GM19463 (cell line): ENCODE data around the gene GMPR2.

ENCODE experiments used
- ATAC-seq: cut with Tn5 transposase; IDR thresholded peaks from one replicate; pipeline ENCODE4 v1.9.1; 2021; ENCODE audit warnings: mild to moderate bottlenecking, moderate library complexity; ENCODE audit not compliant: unreplicated experiment

Gene GMPR2

GRCh38 chr14:24249230-24250021, 16.7 kb downstream of the GMPR2 start:
- no peak for ATAC-seq

DNA sequence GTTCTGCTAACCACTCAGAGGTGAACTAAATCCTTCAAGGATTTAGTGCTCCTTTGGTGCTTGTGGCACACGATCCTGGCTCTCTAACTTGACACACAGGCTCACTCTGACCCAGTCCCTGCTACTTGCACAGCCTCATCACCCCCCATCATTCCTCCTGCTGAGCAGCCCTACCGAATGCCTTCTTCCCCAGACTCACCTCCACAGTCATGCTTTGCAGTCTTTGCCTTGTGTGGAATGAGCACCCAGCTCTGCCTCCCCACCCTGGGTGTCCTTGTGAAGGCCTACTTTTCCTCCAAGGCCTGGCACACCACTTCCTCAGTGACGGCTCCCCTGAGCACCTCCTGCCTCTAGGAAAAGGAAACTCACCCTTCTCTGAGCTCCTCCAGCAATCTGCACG, 17.6 kb downstream of the GMPR2 start:
- ATAC-seq = no peak

DNA sequence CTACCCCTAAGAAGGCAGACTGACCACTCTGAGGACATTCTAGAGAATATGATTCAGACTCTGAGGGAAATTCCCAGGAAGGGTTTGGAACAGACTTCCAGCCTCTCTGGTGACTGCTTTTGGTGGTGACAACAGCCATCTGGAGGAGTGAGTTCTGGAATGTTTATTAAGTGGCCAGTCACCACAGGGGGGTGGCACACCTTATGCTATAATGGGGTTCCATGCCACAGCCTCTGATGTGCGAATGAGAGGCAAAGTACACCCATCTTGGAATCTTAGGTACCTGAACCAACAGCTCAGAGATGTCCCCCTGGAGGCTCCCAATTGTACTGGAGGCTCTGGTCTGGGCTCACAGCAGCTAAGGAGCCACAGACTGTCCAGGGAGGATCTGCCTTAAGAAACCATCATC, 19.2 kb downstream of the GMPR2 start:
- no peak for ATAC-seq

- ATAC-seq = no peak
Measured at GRCh38 chr14:24252289-24253124, 19.8 kb downstream of the GMPR2 start.

DNA sequence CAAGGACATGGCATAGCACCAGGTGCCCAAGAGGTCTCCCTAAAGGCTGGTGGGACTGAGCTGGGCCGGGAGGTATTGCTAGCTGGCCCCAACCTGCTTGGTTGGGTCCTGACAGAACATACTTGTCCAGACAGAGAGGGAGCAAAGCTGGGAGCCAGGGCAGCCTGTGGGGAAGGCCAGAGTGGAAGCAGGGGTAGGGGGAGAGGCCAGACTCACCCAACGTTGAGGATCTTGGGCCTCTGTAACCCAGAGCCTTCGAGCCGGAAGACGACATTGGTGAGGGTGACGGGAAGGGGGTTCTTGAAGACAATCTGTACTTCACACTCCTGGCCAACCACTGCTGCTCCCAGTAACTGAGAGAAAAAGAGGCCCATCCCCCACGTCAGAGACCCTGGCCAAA, 21.2 kb downstream of the GMPR2 start:
- ATAC-seq = no peak

DNA sequence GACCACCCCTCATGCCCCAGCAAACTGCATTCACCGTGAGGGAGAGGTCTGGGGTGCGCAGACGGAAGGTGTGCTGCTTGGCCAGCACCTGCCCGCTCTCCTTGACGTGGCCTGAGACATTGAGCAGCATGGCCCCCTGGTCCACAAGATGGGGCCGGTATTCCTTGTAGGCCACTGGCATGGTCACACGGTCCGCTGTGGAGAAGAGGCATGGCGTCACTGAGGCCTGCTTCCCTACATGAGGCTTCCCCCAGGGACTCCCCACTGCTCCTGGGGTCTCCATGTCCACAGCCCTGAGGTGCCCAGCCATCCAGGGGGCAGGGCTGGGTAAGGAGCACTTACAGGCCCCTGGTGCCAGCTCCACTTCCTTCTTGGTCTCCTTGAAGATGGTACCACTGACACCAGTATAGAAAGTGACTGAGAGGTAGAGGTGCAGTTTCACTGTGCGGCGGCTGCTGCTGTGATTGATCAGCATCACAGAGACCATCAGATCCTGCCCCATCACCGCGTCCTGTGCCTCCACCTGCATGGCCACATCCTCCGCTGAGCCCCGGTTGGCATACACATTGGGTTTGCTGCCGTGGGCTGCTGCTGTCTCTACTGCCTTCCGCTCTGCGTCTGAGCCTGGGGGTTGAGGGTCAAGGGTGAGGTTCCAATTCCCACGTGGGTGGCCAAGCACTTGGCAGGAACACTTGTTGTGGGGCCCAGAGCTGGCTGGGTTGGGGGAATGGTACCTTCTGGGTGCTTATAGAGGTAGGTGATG, 22.1 kb downstream of the GMPR2 start:
- ATAC-seq = no peak

DNA sequence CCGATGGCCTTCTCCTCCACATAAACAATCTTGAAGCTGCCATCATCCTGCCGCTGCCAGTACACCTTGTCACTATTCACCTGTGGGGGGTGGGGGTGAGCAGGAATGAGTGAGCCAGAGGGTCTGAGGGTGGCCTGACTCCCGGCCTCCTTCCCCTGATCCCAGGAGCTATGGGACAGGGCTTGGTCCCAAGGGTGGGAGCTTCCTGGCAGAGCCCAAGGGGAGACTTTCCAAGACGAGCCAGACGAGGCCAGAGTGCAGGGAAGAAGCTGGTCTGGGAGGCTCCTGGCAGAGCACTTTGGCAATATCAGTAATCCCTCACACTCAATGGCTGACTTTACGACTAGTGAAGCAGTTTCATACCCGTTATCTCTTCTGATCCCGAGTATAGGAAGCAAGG, 22.7 kb downstream of the GMPR2 start:
- no peak for ATAC-seq

- no peak for ATAC-seq
Measured at GRCh38 chr14:24255931-24256711, 23.4 kb downstream of the GMPR2 start.

DNA sequence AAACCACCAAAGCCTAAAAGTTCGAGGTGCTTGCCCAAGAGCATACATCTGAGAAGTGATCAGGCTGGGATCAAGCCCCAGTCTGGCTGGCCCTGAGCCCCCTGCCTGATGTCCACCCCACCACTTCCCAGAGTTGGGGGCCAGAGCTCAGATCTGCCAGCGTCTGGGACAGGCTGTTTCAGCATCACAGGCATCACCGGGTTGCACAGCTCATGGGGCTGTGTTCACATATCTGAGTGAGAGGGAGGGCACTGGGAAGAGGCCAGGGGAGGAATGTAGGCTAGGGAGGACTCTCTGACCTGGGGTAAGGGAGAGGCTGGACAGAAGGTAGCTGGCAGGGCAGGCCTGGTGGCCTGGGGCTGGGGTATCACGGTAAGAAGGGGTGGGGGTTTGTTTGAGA, 24.2 kb downstream of the GMPR2 start:
- no peak for ATAC-seq

- no peak for ATAC-seq
Measured at GRCh38 chr14:24258119-24258518, 25.4 kb downstream of the GMPR2 start.

- ATAC-seq = no peak
Measured at GRCh38 chr14:24258548-24259265, 26.0 kb downstream of the GMPR2 start.

GRCh38 chr14:24259282-24260025, 26.7 kb downstream of the GMPR2 start:
- no peak for ATAC-seq

- no peak for ATAC-seq
Measured at GRCh38 chr14:24260026-24260779, 27.5 kb downstream of the GMPR2 start.

- ATAC-seq = no peak
Measured at GRCh38 chr14:24260780-24261157, 28.0 kb downstream of the GMPR2 start.

DNA sequence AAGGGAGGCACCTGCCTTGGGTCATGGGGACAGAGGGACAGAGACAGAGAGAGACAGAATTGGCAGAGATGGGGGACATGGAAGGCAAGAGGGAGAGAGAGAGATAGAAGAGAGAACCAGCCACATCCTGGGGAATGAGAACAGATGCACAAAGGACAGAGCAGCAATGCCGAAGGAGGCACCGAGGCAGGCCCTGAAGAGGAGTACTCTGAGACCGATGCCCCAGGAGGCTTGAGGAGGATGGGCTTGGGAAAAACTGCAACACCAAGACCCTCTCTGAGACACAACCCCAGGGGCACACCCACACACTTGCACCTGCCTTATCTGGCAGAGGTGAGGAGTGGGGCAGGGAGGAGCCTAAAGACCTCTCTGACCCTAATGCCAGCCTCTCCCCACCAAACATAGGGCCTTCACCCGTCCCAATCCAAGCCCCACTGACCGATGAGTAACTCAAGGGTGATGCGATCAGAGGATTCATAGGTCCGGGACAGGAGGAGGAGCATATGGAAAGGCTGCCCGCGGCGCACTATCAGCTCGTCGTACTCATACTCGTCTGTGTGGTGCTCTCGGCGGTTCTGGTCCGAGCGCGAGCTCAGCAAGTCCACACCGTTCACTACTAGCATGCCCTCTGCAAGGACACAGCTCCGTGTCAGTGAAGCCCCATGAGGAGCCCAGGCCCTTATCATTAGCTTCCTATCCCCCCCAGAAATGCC, 28.7 kb downstream of the GMPR2 start:
- no peak for ATAC-seq

GRCh38 chr14:24261969-24262327, 29.2 kb downstream of the GMPR2 start:
- ATAC-seq = no peak

- ATAC-seq = no peak
Measured at GRCh38 chr14:24262821-24263733, 30.3 kb downstream of the GMPR2 start, which contains the start of gene TGM1. Gene TGM1, minus strand, starts transcription at chr14:24263177. Its CDS starts 825 bp downstream, at chr14:24262352.
